Upper lobe of right lung (tissue), 1 donor: ENCODE measurements around the gene C1QTNF1. TPM values are rescaled to one million over a fixed set of nuclear protein-coding genes. Genes with fewer than 3 reads are reported as not detected.

Experiments used
- ATAC-seq: fragments of 200-7000 bp; cut with Tn5 transposase; one replicate; pipeline ENCODE4 v1.9.1; 2020; ENCODE audit warnings: mild to moderate bottlenecking, moderate library complexity
- DNase-seq: peaks from one replicate; pipeline ENCODE4 v3.0.0-alpha.2; 2020
- H3K27ac ChIP-seq: fragments of 200-600 bp; one replicate; pipeline ENCODE4 v1.8.0; 2022
- H3K27me3 ChIP-seq: fragments of 200-600 bp; one replicate; pipeline ENCODE4 v1.8.0; 2022; ENCODE audit warnings: mild to moderate bottlenecking
- H3K36me3 ChIP-seq: fragments of 200-600 bp; one replicate; pipeline ENCODE4 v1.8.0; 2022
- H3K4me1 ChIP-seq: fragments of 200-600 bp; one replicate; pipeline ENCODE4 v1.8.0; 2022
- H3K4me3 ChIP-seq: fragments of 200-600 bp; one replicate; pipeline ENCODE4 v1.8.0; 2022; ENCODE audit warnings: mild to moderate bottlenecking
- H3K9me3 ChIP-seq: fragments of 200-600 bp; one replicate; pipeline ENCODE4 v1.8.0; 2022
- CTCF ChIP-seq: fragments of 200-600 bp; IDR thresholded peaks from one replicate; pipeline ENCODE4 v1.8.0; 2022; ENCODE audit warnings: antibody characterized with exemption
- intact Hi-C: fragments of 100-400 bp; cut with DNase I; formaldehyde crosslinking; loops from one replicate; pipeline ENCODE4 v1.11.0; 2022
- total RNA-seq: library from RNA; stranded (reverse); fragmentation: NEBNext Ultra II Directional; extraction: Animal tissue kit (Norgen Biotek cat#: 25700); gene quantifications from one replicate; pipeline ENCODE4 v1.2.1, GENCODE V29; 2021
- donor health status: DM: no; HTN: yes; CAD: no; lungs with severe emphysema.

C1QTNF1 gene
- total RNA-seq, 1 donor from 2014 or later, result 28.3 TPM

DNA sequence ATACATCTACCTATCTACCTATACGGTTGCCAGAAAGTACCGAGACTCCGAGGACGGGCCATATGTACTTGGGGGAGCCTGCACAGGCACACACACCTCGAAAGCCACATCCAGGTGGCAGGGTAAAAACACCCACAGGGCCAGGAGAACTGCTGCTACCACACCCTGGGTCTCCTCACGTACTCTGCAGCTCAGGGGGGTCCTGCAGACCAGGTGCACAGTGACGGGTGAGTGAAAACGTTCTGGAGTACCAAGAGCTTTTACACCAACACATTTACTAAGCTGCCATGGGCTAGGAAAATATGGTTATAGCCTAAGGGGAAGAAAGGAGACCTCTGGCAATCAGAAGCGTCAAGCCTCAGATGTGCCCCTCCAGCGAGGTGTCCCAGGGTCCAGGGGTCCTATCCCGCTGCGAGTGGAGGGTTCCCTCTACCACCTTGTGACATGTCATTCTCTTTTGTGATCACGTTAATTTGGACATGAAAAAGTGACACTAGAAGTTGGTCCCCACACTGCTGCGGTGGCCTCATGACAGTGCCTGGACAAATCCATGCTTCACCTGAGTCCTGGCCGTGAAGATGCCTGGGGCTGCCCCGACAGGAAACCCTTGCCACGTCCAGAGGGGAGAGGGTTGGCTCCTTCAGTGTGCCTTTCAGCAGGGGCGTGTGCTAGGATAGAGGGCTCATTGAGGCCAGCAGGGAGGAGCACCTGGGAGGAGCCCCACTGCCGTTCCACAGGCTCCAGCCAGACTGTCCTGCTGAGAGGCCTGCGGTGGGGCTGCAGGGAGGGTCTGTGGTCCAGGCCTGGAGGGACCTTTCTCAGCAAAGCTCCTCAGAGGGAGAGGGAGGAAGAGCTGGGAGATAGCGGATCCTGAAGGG, 16.2 kb upstream of the C1QTNF1 start:
- peaks cover 5% of the 10 kb centered on the region for H3K36me3 ChIP-seq
- no peak for ATAC-seq
- peaks cover 44% of the 10 kb centered on the region for H3K4me1 ChIP-seq
- intact Hi-C loops, result no loop called here
- no peak for TF ChIP-seq CTCF
- H3K9me3 ChIP-seq, result no peaks in the 10 kb centered on the region
- H3K4me3 ChIP-seq, result peak overlapping the region; percentile 74
- peak; percentile 58 for DNase-seq
- H3K27me3 ChIP-seq, result no peaks in the 10 kb centered on the region
- H3K27ac ChIP-seq, result no peak overlapping the region

- ATAC-seq (no peak), DNase-seq (peak; percentile 37)
- H3K27ac ChIP-seq, result peak overlapping the region; percentile 89
- H3K9me3 ChIP-seq, result no peaks in the 10 kb centered on the region
- no peak for TF ChIP-seq CTCF
- intact Hi-C loops, result no loop called here
- H3K4me1 ChIP-seq, result peaks cover 44% of the 10 kb centered on the region
- peak overlapping the region; percentile 74 for H3K4me3 ChIP-seq
- H3K27me3 ChIP-seq, result no peaks in the 10 kb centered on the region
- H3K36me3 ChIP-seq, result no peaks in the 10 kb centered on the region
Measured at GRCh38 chr17:79008666-79009387, 15.1 kb upstream of the C1QTNF1 start.

DNA sequence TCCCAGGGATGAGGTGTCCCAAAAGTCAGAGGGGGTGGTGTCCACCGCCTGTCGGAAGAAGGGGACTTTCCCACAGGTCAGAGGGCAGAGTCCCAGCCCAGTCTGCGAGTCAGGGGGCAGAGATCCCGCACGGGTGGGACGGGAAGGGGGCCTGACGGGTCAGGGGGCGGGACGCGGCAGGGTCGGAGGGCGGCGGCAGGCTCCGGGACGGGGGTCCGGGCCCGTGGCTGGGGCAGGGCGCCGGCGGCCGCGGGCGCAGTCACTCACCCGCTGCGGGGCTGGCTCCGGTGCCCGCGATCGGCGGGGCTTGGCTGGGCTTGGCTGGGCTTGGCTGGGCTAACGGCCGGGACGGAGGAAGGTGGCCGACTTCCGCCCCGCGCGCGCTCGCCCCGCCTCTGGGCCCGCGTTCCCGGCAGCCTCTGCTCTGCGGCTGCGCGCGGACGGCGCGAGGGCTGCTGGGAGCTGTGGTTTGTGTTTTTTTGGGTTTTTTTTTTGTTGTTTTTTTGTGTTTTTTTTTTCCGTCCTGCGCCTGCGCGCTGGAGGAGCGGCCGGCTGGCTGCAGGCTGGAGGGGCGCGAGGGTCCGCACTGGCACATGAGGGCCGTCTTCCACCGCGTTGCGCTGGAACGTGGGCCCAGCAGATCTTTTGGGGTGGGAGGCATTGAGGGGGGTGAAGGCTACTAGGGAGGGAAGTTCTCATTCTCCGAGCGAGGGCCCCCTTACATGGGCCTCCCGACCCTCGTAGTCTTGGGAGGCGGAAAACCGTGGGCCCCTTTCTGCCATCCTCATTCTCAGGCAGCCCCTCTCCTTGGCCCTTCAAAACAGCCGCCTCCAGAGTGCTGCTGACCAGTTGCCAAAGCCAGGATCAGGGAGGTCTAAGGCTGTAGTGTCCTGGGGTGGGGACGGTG, 14.3 kb upstream of the C1QTNF1 start, which contains the start of gene CANT1:
Gene CANT1, minus strand, starts transcription at position 368 of the 907 bp plus-strand sequence. CDS start 12,142 bp downstream, outside the sequence.
- peak within 1 kb of the TSS; percentile 89 for H3K27ac ChIP-seq
- no peaks in the 10 kb centered on the region for H3K36me3 ChIP-seq
- H3K4me1 ChIP-seq, result peaks cover 44% of the 10 kb centered on the region
- no peaks in the 10 kb centered on the region for H3K27me3 ChIP-seq
- peak within 1 kb of the TSS; percentile 74 for H3K4me3 ChIP-seq
- H3K9me3 ChIP-seq, result no peaks in the 10 kb centered on the region
- DNase-seq (peak; percentile 93), ATAC-seq (peak; percentile 94)
- intact Hi-C loops, result no loop called here
- no peak for TF ChIP-seq CTCF

GRCh38 chr17:79010304-79010646, 13.7 kb upstream of the C1QTNF1 start:
- peak overlapping the region; percentile 89 for H3K27ac ChIP-seq
- no peaks in the 10 kb centered on the region for H3K36me3 ChIP-seq
- DNase-seq, result no peak
- intact Hi-C loops, result no loop called here
- TF ChIP-seq CTCF, result no peak
- H3K9me3 ChIP-seq, result no peaks in the 10 kb centered on the region
- H3K27me3 ChIP-seq, result no peaks in the 10 kb centered on the region
- H3K4me3 ChIP-seq, result peak overlapping the region; percentile 74
- peaks cover 42% of the 10 kb centered on the region for H3K4me1 ChIP-seq
- no peak for ATAC-seq

DNA sequence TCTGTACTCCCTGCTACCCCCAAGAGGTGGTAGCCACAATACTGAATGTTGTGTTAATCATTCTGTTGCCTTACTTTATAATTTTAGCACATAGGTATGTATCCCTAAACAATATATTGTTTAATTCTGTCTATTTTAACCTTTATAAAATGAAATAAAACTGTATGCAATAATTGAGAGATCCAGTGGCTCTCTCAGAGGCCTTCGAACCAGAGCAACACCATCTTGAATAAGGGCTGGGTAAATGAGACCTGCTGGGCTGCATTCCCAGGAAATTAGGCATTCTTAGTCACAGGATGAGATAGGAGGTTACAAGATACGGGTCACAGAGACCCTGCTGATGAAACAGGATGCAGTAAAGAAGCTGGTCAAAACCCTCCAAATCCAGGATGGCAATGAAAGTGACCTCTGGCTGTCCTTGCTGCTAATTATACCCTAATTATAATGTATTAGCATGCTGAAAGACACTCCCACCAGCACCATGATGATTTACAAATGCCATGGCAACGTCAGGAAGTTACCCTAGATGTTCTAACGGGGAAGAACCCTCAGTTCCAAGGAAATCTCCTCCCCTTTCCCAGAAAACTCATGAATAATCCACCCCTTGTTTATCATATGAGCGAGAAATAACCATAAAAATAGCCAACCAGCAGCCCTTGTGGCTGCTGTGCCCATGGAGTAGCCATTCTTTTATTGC, 12.4 kb upstream of the C1QTNF1 start:
- no peak overlapping the region for H3K27ac ChIP-seq
- H3K36me3 ChIP-seq, result no peaks in the 10 kb centered on the region
- no peaks in the 10 kb centered on the region for H3K27me3 ChIP-seq
- H3K9me3 ChIP-seq, result no peaks in the 10 kb centered on the region
- no peak for DNase-seq
- H3K4me3 ChIP-seq, result no peak overlapping the region
- no peak for ATAC-seq
- H3K4me1 ChIP-seq, result peaks cover 28% of the 10 kb centered on the region
- intact Hi-C loops, result no loop called here
- TF ChIP-seq CTCF, result no peak
